HepG2 (cell line): Measurements from ENCODE around the gene KCNMA1. TPM values are rescaled to one million over a fixed set of nuclear protein-coding genes. Genes with fewer than 3 reads are reported as not detected.

Experiments used
- ATAC-seq: fragments of 200-7000 bp; cut with Tn5 transposase; 3 replicates; pipeline ENCODE4 v1.9.1; 2020; ENCODE audit warnings: mild to moderate bottlenecking, moderate library complexity
- BruUV-seq: library from RNA; stranded (reverse); fragments of 400-500 nt; replicated peaks from 2 replicates; lab custom pipeline; 2021; lab: Mats Ljungman, UMichigan
- CTCF ChIA-PET: fragments of 300-600 bp; formaldehyde crosslinking; extraction: SDS; loops from one replicate; lab custom pipeline; 2021; ENCODE audit warnings: low total read pairs, inconsistent platforms, low intra/inter-chr PET ratio; lab: Yijun Ruan, JAX
- POLR2A ChIA-PET: fragments of 350-600 bp; sonication (Branson Sonifier 250); formaldehyde crosslinking; loops from one replicate; lab custom pipeline; 2020; ENCODE audit warnings: antibody characterized with exemption, inconsistent platforms; lab: Yijun Ruan, JAX
- DNase-seq: peaks from one replicate; pipeline ENCODE4 v3.0.0-alpha.2; 2015; ENCODE audit warnings: low spot score
- FAIRE-seq: peaks from 3 replicates; lab custom pipeline; 2011; peaks lifted over from hg19 to GRCh38; lab: Jason Lieb, UNC
- H2AFZ ChIP-seq: one replicate; pipeline ENCODE4 v1.6.1; 2011; ENCODE audit warnings: low read length, inconsistent platforms
- H3K27ac ChIP-seq: fragments of 300-600 bp; 3 replicates; pipeline ENCODE4 v1.8.0; 2011; ENCODE audit warnings: mixed run types, mild to moderate bottlenecking, mixed read lengths, low read length, inconsistent platforms; ENCODE audit not compliant: insufficient read depth; ENCODE audit errors: extremely low read length
- H3K27me3 ChIP-seq, 2 experiments: fragments of 200-600 bp in 1 of 2; 2 replicates in 1 of 2; 3 replicates in 1 of 2; pipeline versions ENCODE4 v1.6.0 to v1.8.0; 2011; ENCODE audit warnings: low read length in 2 of 2, mild to moderate bottlenecking in 2 of 2, moderate library complexity in 2 of 2, inconsistent platforms in 1 of 2; ENCODE audit not compliant: insufficient read depth in 2 of 2, control insufficient read depth in 1 of 2
- H3K36me3 ChIP-seq, 2 experiments: fragments of 200-600 bp in 1 of 2; replicated peaks in 1 of 2; 2 replicates in 1 of 2; 3 replicates in 1 of 2; pipeline versions ENCODE4 v1.5.1 to v1.8.0; 2011; ENCODE audit warnings: low read length in 2 of 2, inconsistent platforms in 1 of 2; ENCODE audit not compliant: insufficient read depth in 2 of 2, control insufficient read depth in 1 of 2
- H3K4me1 ChIP-seq: 2 replicates; pipeline ENCODE4 v1.5.1; 2012; ENCODE audit warnings: low read length, inconsistent platforms; ENCODE audit not compliant: insufficient read depth
- H3K4me2 ChIP-seq: 2 replicates; pipeline ENCODE4 v1.6.0; 2011; ENCODE audit warnings: low read depth, low read length, inconsistent platforms
- H3K4me3 ChIP-seq, 3 experiments: fragments of 200-600 bp in 1 of 3; sonication (generic), shearing (Covaris generic) in 1 of 3; replicated peaks in 1 of 3; 2 replicates each; pipeline ENCODE4 v1.5.1; 2011 to 2016; ENCODE audit warnings: low read length in 3 of 3, inconsistent platforms in 2 of 3, low read depth in 2 of 3, mild to moderate bottlenecking in 2 of 3, control low read depth in 1 of 3, mixed read lengths in 1 of 3; ENCODE audit not compliant: insufficient read depth in 1 of 3
- H3K79me2 ChIP-seq: one replicate; pipeline ENCODE4 v1.6.1; 2011; ENCODE audit warnings: low read length, inconsistent platforms; ENCODE audit not compliant: insufficient read depth
- H3K9ac ChIP-seq: 2 replicates; pipeline ENCODE4 v1.6.0; 2011; ENCODE audit warnings: mild to moderate bottlenecking, low read depth, low read length, inconsistent platforms; ENCODE audit not compliant: insufficient read depth
- H3K9me3 ChIP-seq: 2 replicates; pipeline ENCODE4 v1.5.1; 2012; ENCODE audit warnings: mild to moderate bottlenecking, low read length
- H4K20me1 ChIP-seq: 2 replicates; pipeline ENCODE4 v1.6.0; 2011; ENCODE audit warnings: inconsistent platforms, mild to moderate bottlenecking, low read length, moderate library complexity; ENCODE audit not compliant: insufficient read depth
- ARNT2 ChIP-seq: sonication (generic); formaldehyde crosslinking; IDR thresholded peaks from 2 replicates; pipeline ENCODE4 v1.8.0; 2022; ENCODE audit warnings: mild to moderate bottlenecking, low read depth, missing genetic modification reagents, moderate library complexity
- ATF1 ChIP-seq: IDR thresholded peaks from 2 replicates; pipeline ENCODE4 v1.6.1; 2016; ENCODE audit warnings: mild to moderate bottlenecking, control low read depth
- KDM5B ChIP-seq: sonication (generic); formaldehyde crosslinking; IDR thresholded peaks from 2 replicates; pipeline ENCODE4 v1.4.0; 2020; ENCODE audit warnings: missing genetic modification reagents, mild to moderate bottlenecking, borderline replicate concordance
- ONECUT2 ChIP-seq: sonication (generic); formaldehyde crosslinking; IDR thresholded peaks from 2 replicates; pipeline ENCODE4 v1.4.0; 2020; ENCODE audit warnings: missing genetic modification reagents
- ZNF335 ChIP-seq: sonication (generic); formaldehyde crosslinking; IDR thresholded peaks from 2 replicates; pipeline ENCODE4 v1.4.0; 2020; ENCODE audit warnings: missing genetic modification reagents
- WGBS: methylation state at CpG from one replicate; pipeline ENCODE4 v1.1.6; 2017; ENCODE audit warnings: low lambda C conversion rate; 5-methylcytosine and 5-hydroxymethylcytosine counted together
- in situ Hi-C: cut with HindIII; loops from 2 replicates; pipeline ENCODE4 v1.10.0; 2017; ENCODE audit warnings: low pct_unique_long_range_greater_than_20kb; ENCODE audit not compliant: extremely low pct_ligation_motif_present
- intact Hi-C: fragments of 100-400 bp; cut with micrococcal nuclease; formaldehyde crosslinking; loops from one replicate; pipeline ENCODE4 v1.10.0; 2022; ENCODE audit not compliant: unreplicated experiment
- polyA plus RNA-seq, 8 experiments: library from polyadenylated mRNA; depleted of rRNA in 3 of 8; stranded (reverse) in 7 of 8; unstranded in 1 of 8; fragments of >200 nt; fragmentation: Illumina TruSeq in 4 of 8; extraction: Trizol in 4 of 8; gene quantifications; 2 replicates each; pipeline versions ENCODE4 v1.2.1 to v1.2.3, GENCODE V29; 2011 to 2016; ENCODE audit warnings: low read depth in 4 of 8, missing spikeins in 1 of 8, mixed read lengths in 1 of 8; ENCODE audit not compliant: insufficient read depth in 1 of 8
- total RNA-seq, 5 experiments: library from RNA; depleted of rRNA; stranded (reverse); fragments of >200 nt; fragmentation: Illumina TruSeq; extraction: Trizol; gene quantifications; 2 replicates each; pipeline ENCODE4 v1.2.3, GENCODE V29; 2016; ENCODE audit warnings: low read depth in 1 of 5
- TF ChIP-seq, protein P1 (sequence below): sonication (generic); formaldehyde crosslinking; IDR thresholded peaks from 2 replicates; pipeline ENCODE4 v1.4.0; 2020; ENCODE audit warnings: missing genetic modification reagents
- TF ChIP-seq, protein P2 (sequence below): sonication (generic); formaldehyde crosslinking; IDR thresholded peaks from 2 replicates; pipeline ENCODE4 v1.9.0; 2021; ENCODE audit warnings: missing genetic modification reagents, borderline replicate concordance

The KCNMA1 gene
- total and polyA plus RNA-seq, 2 of the 13 experiments (the other 11 are each of a cell fraction or from before 2014, with no cell fraction given): 0.02 TPM; not detected in 1

DNA sequence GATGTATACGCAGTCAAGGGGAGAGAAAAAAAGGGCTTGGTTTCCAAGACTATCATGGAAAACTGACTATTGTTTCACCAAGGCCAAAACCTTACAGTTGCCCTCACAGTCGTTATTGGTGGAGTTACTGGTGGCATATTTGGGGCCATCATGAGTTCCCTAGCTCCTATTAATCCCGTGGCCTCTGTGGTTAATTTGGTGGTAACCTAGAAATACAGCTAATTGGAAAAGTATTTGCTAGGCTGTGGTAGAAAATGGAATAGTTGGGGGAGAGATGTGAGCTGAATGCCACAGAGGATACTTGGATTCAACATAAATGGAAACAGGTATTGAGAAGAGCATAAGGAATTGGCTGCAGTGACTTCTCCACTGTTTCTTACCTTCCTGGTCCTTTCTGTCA is 450.7 kb downstream of the KCNMA1 start (continued):
- TF ChIP-seq, protein P1, sequence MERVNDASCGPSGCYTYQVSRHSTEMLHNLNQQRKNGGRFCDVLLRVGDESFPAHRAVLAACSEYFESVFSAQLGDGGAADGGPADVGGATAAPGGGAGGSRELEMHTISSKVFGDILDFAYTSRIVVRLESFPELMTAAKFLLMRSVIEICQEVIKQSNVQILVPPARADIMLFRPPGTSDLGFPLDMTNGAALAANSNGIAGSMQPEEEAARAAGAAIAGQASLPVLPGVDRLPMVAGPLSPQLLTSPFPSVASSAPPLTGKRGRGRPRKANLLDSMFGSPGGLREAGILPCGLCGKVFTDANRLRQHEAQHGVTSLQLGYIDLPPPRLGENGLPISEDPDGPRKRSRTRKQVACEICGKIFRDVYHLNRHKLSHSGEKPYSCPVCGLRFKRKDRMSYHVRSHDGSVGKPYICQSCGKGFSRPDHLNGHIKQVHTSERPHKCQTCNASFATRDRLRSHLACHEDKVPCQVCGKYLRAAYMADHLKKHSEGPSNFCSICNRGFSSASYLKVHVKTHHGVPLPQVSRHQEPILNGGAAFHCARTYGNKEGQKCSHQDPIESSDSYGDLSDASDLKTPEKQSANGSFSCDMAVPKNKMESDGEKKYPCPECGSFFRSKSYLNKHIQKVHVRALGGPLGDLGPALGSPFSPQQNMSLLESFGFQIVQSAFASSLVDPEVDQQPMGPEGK (CRISPR knock-in tag): no peak
- TF ChIP-seq ZNF335 (CRISPR knock-in tag) (no peak), ONECUT2 (CRISPR knock-in tag) (no peak), ARNT2 (CRISPR knock-in tag) (no peak)

DNA sequence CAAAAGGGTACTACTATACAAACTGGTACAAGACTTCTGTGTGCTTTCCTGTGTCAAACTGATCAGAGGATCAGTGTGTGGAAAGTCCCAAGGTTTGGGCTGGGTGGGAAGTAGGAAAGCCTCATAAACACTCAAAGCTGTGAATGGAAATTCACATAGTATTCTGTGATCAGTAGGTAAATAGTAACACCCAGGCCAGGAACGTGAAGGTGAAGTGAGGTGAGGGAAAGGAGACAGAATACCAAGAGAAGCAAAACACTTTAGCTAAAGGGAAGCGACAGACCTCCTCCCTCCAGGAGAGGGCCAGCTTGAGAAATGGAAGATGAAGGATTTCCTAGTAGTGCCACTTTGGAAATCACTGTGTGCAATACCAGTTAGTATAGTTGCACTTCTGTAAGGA is 451.9 kb downstream of the KCNMA1 start:
- no peaks in the 10 kb centered on the region for H3K79me2 ChIP-seq
- ChIA-PET CTCF (no interaction called here), POLR2A (no interaction called here)
- no peak overlapping the region for H3K9ac ChIP-seq
- no peak for ATAC-seq
- no peaks in the 10 kb centered on the region for H3K9me3 ChIP-seq
- WGBS: 5% methylated on average over 2 of the region's 2 CpGs
- no peak for FAIRE-seq
- no peaks in the 10 kb centered on the region for H3K4me1 ChIP-seq
- BruUV-seq: no TSS peak
- no peak for TF ChIP-seq KDM5B (CRISPR knock-in tag)
- no peak for TF ChIP-seq ATF1 (CRISPR knock-in tag)
- TF ChIP-seq, protein P2, sequence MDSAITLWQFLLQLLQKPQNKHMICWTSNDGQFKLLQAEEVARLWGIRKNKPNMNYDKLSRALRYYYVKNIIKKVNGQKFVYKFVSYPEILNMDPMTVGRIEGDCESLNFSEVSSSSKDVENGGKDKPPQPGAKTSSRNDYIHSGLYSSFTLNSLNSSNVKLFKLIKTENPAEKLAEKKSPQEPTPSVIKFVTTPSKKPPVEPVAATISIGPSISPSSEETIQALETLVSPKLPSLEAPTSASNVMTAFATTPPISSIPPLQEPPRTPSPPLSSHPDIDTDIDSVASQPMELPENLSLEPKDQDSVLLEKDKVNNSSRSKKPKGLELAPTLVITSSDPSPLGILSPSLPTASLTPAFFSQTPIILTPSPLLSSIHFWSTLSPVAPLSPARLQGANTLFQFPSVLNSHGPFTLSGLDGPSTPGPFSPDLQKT (CRISPR knock-in tag): no peak
- no peaks in the 10 kb centered on the region for H4K20me1 ChIP-seq
- H3K36me3 ChIP-seq: no peaks in the 10 kb centered on the region
- no peak overlapping the region for H3K4me3 ChIP-seq
- H2AFZ ChIP-seq: no peak overlapping the region
- DNase-seq: no peak
- no peak overlapping the region for H3K4me2 ChIP-seq
- no peaks in the 10 kb centered on the region; a peak in 1 of 5 replicates for H3K27me3 ChIP-seq
- intact Hi-C loops: no loop called here
- no peak overlapping the region for H3K27ac ChIP-seq
- in situ Hi-C loops: no loop called here
